ENCODE data around the gene FAM53A. TPM values are rescaled to one million over a fixed set of nuclear protein-coding genes. Genes with fewer than 3 reads are reported as not detected.
"Not testable (repeated sequence)": the region's sequence is repeated elsewhere in the genome, so short reads cannot be mapped to it uniquely, and the experiment has no call there.

The FAM53A gene
- total RNA-seq, 1 donor from 2014 or later, result 0.49 TPM

DNA sequence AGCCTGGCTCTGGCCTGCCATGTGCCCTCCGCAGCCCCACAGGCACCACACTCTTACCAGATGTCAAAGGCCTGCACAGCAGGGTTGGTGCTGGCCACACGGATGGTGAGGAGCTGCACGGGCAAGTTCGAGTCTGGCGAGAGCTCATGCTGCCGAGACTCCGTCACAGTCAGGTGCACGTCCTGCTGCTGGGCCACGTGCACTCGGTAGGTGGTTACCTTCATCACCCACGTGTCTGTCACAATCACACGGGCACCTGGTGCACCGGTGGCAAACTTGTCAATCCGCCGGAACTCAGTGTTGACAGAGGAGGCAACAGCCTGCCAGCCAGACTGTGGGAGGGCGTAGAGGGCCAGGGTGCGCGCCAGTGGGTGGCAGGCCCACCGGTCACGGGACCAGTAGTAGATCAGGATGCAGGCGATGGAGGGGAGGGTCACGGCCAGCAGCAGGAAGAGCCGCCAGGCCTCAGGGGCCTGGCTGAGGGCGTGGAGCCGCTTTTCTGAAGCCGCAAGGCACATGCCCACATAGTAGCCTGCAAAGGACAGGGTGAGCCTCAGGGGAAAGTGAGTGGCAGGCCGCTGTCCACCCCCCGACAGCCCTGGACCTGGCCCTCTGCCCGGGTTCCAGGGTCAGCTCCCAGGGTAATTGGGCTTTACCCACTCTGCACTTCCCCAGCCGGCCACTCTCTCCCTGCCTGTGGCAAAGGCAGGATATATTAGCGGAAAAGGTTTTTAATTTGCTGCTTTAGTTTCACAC lies 34.2 kb upstream of the FAM53A start:
- intact Hi-C loops (cut with DNase I), result no loop called here
- ATAC-seq, result no peak
- DNase-seq (ENCODE audit: missing footprints), result no peak

DNA sequence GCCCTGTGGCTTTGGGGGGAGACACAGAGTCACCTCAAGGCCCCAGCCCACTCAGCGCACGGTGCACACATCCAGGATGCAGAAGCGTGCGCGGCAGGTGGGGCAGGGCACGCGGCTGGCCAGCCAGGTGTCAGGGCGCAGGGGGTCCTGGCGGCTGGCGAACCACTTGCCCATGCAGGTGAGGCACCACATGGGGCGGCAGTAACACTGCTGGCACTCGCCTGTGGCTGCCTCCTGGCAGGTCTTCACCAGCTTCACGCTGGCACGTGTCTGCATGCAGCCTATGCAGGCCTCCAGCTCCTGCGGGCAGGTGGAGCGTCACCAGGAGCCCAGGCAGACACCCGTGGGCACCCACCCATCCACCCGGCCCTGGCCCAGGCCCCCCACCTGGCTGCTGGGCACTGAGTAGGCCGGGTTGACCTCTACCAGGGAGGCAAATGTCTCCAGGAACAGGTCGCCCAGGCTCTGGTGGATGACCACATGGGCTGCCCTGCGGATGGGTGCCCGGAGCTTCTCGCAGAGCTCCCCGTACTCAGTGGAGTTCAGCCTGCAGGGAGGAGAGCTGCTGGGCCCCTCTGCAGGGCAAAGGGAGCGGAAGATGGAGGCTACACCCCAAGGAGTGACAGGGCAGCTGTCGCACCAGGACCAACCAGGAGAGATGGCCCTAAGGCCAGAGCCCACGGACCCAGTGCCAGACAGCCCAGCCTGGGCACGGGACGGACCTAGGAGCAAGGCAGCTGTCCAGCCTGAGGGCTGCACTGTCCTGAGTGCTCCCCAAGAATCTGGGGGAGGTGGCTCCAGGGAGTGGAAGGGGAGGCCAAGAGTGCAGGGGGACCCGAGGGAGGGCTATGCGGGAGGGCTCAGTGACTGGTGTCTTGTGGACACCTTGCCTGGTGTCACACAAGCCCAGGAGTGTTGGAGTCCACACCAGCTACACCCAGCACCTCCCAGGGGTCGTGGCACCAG lies 33.3 kb upstream of the FAM53A start:
- intact Hi-C loops (cut with DNase I), result no loop called here
- ATAC-seq (no peak), DNase-seq (ENCODE audit: missing footprints) (no peak)

DNA sequence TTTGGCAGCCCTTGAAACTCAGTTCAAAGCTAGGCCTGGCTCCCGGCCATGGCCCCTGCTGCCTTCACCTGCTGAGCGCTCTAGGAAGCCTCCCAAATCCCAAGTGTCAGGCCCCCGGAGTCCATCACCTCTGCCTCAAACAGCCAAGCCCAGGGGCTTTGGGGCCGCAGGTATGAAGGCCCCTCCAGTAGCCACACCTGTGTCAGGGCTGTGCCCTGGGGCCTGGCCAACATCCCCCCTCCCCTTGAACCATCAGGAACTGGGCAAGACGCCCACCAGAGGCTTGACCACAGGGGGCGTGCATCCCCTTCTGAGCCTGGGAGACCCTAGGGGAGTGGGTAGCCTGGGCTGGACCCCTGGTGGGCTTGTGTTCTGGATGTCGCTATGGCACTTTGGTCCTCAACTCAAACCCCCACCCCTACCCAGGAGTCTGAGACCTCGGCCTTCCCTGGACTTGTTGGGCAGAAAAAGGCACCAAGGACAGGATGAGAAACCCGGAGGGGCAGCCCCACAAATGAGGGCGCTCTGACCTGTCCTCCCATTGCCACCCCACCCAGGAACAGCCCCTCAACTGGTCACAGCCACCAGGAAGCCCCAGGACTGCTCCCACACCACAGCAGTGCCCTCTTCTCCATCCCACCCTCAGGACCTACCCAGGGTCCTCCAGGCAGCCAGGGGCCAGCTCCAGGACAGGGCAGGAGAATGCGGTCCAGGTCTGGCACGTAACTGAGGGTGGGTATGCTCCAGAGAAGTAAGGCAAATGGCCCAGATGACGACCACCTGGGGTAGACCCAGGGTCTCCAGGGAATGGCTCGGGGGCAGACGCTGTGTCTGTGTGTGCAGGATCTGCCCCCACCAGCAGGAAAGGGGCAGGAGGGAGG lies 32.2 kb upstream of the FAM53A start:
- no peak for ATAC-seq
- intact Hi-C loops (cut with DNase I), result no loop called here

DNA sequence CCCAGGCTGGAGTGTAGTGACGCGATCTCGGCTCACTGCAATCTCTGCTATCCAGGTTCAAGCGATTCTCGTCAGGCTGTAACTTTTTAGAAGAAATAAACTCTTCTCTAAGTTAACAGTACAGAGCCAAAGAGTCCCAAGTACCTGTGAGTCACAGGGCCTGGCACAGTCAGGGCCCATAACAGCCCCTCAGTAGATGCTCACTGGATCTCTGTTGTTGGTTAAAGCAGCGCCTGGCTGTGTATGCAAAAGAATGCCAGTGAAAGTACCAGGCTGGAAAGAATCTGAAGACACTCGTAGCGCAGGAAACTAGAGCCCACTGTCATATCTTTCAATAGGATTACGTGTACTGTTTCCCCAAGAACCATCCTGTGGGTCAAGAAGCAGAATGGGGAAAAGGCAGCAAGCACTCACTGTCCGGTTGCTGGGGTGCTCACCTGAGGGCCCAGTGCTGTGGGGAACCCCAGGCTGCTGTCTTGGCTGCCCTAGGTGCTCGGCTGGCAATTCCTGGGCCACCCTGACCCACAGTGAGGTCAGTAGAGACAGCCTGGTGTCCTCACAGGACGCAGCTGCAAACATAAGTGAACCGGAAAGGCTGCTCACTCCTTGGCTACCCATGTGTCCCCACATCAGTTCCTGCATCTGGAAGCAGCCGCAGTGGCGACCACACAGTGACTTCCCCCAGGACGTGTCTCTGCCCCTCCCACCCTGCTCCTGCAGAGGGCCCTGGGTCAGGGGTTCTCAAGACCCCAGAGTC lies 31.1 kb upstream of the FAM53A start:
- no peak for ATAC-seq
- intact Hi-C loops (cut with DNase I), result no loop called here
- DNase-seq (ENCODE audit: missing footprints), result no peak

More for the DNA sequence above, 32.2 kb upstream of the FAM53A start:
- DNase-seq (ENCODE audit: missing footprints), result no peak

DNA sequence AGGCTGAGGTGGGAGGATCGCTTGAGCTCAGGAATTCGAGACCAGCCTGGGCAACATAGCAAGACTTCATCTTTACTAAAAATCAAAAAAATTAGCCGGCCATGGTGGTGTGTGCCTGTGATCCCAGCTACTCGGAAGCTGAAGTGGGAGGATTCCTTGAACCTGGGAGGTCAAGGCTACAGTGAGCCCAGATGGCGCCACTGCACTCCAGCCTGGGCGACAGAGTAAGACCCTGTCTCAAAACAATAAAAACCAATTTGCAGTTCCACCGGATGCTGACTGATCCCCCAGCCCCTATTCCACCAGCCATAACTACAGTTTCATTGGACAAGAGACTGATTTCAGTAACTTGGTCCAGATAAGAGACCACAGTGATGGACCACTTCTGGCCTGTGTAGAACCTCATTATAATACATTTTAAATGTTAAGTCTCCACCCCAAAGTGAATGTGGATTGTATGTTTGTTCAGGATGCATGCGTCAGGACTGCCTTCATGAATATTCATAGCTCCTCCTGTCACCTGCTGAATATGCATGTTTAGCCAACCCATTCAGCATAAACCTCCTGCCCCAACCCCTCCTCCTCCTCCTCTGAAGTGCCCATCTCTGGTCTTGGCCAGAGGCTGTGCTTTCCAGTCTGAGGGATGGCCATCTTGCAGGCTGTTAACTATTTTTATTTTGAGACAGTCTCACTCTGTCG lies 30.3 kb upstream of the FAM53A start:
- ATAC-seq (no peak), DNase-seq (ENCODE audit: missing footprints) (no peak)
- intact Hi-C loops (cut with DNase I), result no loop called here

DNA sequence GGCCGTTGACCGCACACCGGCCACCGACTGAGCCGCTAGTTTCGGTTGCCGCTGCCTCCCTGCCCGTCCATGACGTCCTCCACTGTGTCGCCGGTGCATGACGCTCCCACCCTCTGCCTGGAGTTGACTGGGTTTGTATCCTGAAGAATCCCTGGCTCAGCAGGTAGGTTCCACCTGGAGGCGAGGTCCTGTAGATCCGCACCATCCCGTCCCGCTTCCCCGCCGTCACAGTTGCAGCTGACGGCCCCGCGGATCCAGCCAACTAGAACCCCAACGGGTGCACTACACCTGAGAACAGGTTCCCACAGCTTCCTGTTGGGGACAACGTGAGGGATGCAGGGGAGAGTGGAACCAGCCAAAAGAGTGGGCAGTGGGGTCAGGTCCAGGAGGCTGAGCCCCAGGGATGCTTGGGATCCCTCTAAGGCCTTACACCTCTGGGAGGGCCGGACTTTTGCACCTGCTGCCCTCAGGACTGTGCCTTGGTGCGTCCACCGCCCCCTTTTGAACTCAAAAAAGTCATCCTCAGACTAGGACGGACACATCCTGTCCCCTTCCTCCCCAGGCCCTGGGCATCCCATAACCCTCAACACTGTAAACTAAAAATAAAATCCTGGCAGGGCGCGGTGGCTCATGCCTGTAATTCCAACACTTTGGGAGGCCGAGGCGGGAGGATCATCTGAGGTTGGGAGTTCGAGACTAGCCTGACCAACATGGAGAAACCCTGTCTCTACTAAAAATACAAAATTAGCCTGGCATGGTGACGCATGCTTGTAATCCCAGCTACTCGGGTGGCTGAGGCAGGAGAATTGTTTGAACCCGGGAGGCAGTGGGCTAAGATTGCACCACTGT lies 29.1 kb upstream of the FAM53A start:
- ATAC-seq, result no peak

DNA sequence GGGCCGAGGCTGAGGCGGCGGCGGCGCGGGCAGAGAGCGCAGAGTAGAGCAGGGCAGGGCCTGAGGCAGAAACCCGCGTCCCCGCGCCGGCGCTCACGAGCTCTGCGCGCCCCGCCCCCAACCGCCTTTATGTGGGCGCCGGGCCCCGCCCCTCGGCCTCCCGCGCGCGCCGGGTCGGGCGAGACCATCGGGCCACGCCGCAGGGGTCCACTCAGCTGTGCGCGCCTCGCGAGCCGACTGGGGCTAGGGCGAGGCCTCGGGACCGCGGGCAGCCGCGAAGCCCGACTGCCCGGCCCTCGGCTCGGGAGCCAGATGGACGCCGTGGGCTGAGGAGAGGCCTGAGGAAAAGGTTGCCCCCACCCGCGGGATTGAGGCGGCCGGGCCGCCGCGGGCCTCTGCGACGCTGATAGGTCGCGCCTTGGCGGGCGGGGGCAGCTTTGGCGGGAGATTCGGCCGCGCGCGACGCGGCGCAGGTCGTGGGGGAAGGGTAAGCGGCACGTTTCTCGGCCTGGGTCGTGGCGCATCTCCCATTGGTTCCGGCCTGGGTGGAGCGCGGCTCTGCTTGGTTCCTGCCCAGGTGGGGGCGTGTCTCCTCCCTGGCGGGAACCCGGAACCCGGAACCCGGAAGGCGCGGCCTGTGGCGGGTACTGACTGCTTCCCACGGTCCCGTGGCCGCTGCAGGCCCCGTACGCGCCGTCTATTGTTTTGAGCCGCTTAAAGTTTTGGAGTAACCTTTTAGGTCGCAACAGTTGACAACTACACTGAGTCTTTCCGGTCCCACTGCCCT lies 28.3 kb upstream of the FAM53A start, which contains the start of gene SLBP:
Gene SLBP (minus strand): TSS at position 104 of the 787 bp plus-strand sequence. CDS start 131 bp downstream, outside the sequence.
- peak; percentile 98 for DNase-seq (ENCODE audit: missing footprints)
- intact Hi-C loops (cut with DNase I), result no loop called here

More for the DNA sequence above, 29.1 kb upstream of the FAM53A start:
- DNase-seq (ENCODE audit: missing footprints), result no peak
- intact Hi-C loops (cut with DNase I), result no loop called here

DNA sequence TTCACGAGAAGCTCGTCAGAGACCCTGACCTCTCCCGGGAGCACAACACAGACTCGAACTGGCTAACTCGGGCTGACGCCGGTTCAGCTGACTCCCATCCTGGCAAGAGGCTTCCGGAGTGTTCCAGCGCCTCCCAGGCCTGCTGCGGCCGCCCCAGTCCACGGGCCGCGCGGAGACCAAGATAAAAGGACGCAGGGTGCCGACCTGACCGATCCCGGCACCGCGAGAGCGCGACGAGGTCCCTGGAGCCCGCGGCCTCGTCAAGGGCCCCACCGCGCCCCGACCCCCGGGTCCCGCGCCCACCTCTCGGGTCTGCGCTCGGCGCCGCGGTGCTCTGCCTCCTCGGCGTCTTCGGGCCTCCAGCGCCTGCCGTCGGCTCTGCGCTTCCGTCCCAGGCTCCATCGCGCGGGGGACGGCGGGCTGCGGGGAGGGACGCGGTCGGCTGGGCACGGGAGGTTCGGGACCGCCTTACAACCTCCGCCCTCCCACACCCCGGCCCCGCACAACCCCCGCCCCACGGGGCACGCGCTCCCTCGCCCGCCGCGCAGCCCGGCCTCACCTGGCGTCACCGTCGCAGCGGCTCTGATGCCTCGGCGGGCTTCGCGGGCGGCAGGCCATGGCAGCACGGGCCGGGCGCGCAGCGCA lies 27.6 kb upstream of the FAM53A start:
- ATAC-seq (peak; percentile 25), DNase-seq (ENCODE audit: missing footprints) (peak; percentile 75)
- intact Hi-C loops (cut with DNase I), result no loop called here

More for the DNA sequence above, 28.3 kb upstream of the FAM53A start, which contains the start of gene SLBP:
- peak; percentile 94 for ATAC-seq

DNA sequence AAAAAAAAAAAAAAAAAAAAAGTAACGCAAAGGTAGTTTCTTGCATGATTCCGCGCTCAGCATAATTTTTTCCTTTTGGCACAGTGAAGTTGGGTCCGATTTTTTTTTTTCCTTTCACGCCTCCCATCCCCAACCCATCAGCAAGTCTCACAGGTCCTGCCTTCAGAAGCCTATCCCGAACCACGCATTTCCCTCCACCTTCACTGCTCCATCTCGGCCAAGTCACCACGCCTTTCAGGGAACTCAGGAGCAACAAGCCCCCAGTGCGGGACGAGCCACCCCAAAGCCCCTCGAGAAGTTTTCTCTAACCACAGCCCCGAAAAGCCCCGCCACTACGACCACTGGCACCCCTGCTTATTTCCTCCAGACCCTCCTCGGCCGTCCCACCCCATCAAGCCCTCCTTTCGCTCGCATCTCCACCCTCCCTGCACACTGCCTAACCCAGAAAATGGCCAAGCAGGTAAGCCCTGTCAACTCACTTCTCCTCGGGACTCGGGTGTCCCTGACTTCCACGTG lies 27.0 kb upstream of the FAM53A start:
- ATAC-seq (no peak), DNase-seq (ENCODE audit: missing footprints) (no peak)
- intact Hi-C loops (cut with DNase I), result no loop called here

DNA sequence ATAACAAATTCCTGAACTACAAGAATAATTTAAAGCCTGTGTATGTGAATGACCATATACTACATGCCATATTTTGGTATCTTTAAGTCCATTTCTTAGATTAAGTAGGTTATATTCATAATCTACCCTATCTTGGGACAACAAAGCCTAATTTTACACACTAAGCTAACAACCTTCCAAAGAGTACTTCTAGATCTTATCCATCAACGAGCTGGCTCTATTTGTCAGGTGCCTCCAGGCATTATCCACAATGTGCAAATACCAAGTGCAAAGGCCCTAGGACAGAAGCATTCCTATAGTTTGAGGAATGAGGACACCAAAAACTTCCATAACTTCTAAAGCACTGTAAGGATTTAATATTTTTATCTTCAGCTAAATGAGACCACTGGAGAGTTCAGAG lies 24.5 kb upstream of the FAM53A start:
- ATAC-seq (no peak), DNase-seq (ENCODE audit: missing footprints) (no peak)
- intact Hi-C loops (cut with DNase I), result no loop called here

DNA sequence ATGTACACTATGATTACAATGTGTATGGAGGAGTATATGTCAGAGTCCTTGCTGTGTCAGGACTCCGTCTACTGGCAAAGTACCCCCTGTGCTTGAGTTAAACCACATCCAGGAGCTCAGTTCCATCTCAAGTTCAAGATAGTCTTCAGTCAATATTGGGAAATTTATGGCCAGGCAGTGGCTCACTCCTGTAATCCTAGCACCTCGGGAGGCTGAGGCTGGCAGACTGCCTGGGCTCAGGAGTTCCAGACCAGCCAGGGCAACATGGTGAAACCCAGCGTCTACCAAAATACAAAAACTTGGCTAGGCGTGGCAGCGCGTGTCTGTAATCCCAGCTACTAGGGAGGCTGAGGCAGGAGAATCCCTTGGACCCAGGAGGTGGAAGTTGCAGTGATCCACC lies 22.2 kb upstream of the FAM53A start:
- no peak for ATAC-seq
- intact Hi-C loops (cut with DNase I), result no loop called here
- no peak for DNase-seq (ENCODE audit: missing footprints)

DNA sequence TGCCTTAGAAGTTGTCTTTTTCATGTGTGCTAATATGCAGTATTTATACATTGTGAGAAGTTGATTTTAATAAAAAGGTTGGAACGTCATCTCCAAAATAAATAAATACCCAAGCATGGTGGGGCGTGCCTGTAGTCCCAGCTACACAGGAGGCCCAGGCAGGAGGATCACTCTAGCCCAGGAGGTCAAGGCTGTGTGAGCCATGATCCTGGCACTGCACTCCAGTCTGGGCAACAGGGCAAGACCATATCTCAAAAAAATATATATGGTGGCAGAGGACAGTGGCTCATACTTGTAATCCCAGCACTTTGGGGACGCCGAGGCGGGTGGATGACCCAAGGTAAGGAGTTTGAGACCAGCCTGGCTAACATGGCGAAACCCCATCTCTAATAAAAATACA lies 21.6 kb upstream of the FAM53A start:
- intact Hi-C loops (cut with DNase I), result no loop called here
- no peak for ATAC-seq
- DNase-seq (ENCODE audit: missing footprints), result no peak

DNA sequence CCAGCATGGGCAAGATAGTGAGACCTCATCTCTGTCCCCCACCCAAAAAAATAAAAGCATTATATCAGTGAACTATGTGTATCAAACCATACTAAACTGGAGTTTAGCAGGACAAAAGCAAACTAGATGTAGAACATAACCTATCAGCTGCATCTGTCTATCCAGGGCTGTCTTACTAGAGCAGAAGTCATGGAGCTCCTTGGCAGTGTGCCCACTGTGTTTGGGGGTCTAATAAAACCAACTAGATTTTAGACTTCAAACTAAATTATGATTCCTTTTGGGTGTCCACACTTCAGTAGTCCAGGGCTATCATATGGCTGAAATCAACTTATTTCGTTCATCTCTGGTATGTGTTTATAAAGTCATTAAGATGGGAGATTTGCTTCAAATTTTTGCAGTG lies 19.8 kb upstream of the FAM53A start:
- ATAC-seq, result no peak
- DNase-seq (ENCODE audit: missing footprints), result no peak
- intact Hi-C loops (cut with DNase I), result no loop called here

DNA sequence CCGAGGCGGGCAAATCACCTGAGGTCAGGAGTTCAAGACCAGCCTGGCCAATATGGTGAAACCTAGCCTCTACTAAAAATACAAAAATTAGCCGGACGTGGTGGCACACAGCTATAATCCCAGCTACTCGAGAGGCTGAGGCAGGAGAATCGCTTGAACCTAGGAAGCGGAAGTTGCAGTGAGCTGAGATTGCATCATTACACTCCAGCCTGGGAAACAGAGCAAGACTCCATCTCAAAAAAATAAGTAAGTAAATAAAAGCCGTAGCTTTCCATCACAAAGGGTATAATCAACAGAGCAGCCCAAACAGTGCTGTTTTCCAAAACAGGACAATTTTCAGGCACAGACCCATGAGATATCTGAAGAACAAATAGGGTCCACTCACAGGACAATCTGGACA lies 17.6 kb upstream of the FAM53A start:
- intact Hi-C loops (cut with DNase I); DNase-seq (ENCODE audit: missing footprints); ATAC-seq: not testable (repeated sequence)

DNA sequence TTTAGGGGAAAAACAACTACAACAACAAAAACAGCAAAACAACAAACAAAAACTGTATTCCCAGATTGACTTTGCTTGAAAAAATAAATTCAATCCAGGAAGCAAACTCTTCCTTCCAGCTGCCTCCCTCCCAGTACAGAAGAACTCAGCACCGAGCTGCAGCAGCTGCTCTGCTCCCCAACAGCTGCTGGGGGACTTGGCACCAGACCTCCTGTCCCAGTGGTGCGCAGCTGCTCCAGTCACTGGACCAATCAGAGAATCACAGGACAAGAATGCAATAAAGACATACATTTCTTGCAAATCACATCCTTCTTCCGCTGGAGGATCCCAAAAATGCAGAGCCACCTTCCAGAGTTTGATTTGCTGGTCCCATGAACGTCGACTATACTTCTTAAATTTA lies 11.8 kb upstream of the FAM53A start:
- peak; percentile 43 for ATAC-seq
- intact Hi-C loops (cut with DNase I), result loop anchor here (2.0 kb wide), 1 partner anchor 31 kb away; no protein-coding TSS in a partner anchor
- DNase-seq (ENCODE audit: missing footprints), result no peak
